ENCODE results near the gene SH3PXD2A. TPM values are rescaled to one million over a fixed set of nuclear protein-coding genes. Genes with fewer than 3 reads are reported as not detected.

SH3PXD2A gene
- total and polyA plus RNA-seq, 2 donors (not counting 1 experiment from before 2014, with no cell fraction given) = 3.2 to 33.5 TPM

- H3K4me3 ChIP-seq (ENCODE audit: control extremely low read depth in 1 of 5, extremely low read depth in 1 of 5, insufficient read depth in 1 of 5, low read depth in 2 of 5, low read length in 4 of 5) = no peak overlapping the region
- no peaks in the 10 kb centered on the region for H3K79me2 ChIP-seq (ENCODE audit: control insufficient read depth, insufficient read depth, low read length)
- ATAC-seq (ENCODE audit: low read depth) (no peak), DNase-seq (peak; percentile 21)
- H3K36me3 ChIP-seq (replicated peaks in 1 of 2; ENCODE audit: control extremely low read depth in 1 of 2, control insufficient read depth in 1 of 2, extremely low read depth in 1 of 2, insufficient read depth in 2 of 2, low read length in 1 of 2) = no peaks in the 10 kb centered on the region
- TF ChIP-seq EZH2 (IDR thresholded peaks at IDR 0.05; ENCODE audit: borderline replicate concordance, insufficient read depth, low read depth, low read length, poor library complexity, severe bottlenecking) (no peak), CTCF (IDR thresholded peaks at IDR 0.05) (no peak)
- peak overlapping the region in 1 of 2 donors; percentile 80 for H3K27ac ChIP-seq (ENCODE audit: low read length in 2 of 2)
- peaks cover 0 to 4% (median 0%) of the 10 kb centered on the region in 3 donors for H3K9me3 ChIP-seq (ENCODE audit: control extremely low read depth in 1 of 3, control insufficient read depth in 2 of 3, insufficient read depth in 1 of 3, low read length in 2 of 3)
- no peak overlapping the region for H3K9ac ChIP-seq (ENCODE audit: low read length)
- no peaks in the 10 kb centered on the region for H3K9me3 Mint-ChIP-seq (ENCODE audit: insufficient read depth)
- no peaks in the 10 kb centered on the region for H3K27me3 Mint-ChIP-seq
- ChIA-PET CTCF (interaction anchor here (1.6 kb wide), 1 partner anchor 10 kb away, joined by 12 read pairs; no protein-coding TSS in a partner anchor), POLR2A (no interaction called here)
- H3K27ac Mint-ChIP-seq = peak overlapping the region; percentile 37
- H3K4me2 ChIP-seq (replicated peaks; ENCODE audit: low read depth, low read length, poor library complexity, severe bottlenecking) = no peak overlapping the region
- no peaks in the 10 kb centered on the region for H3K27me3 ChIP-seq (replicated peaks in 1 of 4; ENCODE audit: control extremely low read depth in 1 of 4, control insufficient read depth in 3 of 4, insufficient read depth in 4 of 4, low read length in 3 of 4)
- no peak overlapping the region for H3K4me3 Mint-ChIP-seq
- WGBS (ENCODE audit: insufficient coverage) = 97% methylated on average over 4 of the region's 7 CpGs
- no peaks in the 10 kb centered on the region for H4K20me1 ChIP-seq (ENCODE audit: control insufficient read depth, insufficient read depth, low read length, poor library complexity, severe bottlenecking)
- H3K4me1 ChIP-seq (ENCODE audit: control insufficient read depth in 2 of 2, insufficient read depth in 2 of 2, low read length in 2 of 2) = peaks cover 30 to 31% of the 10 kb centered on the region in 2 donors
- no peak overlapping the region for H2AFZ ChIP-seq (ENCODE audit: insufficient read depth, low read depth, low read length, poor library complexity, severe bottlenecking)
- intact Hi-C loops (cut with micrococcal nuclease) = loop anchor here (5.0 kb wide), 1 partner anchor 484 kb away; the partner anchor contains the start of gene NT5C2
- peaks cover 33% of the 10 kb centered on the region for H3K4me1 Mint-ChIP-seq
Observed at GRCh38 chr10:103676058-103676785, 179.2 kb downstream of the SH3PXD2A start.

GRCh38 chr10:103673606-103674005 is 181.8 kb downstream of the SH3PXD2A start:
- Histone ChIP-seq H3K27me3 (replicated peaks in 1 of 4; ENCODE audit: control extremely low read depth in 1 of 4, control insufficient read depth in 3 of 4, insufficient read depth in 4 of 4, low read length in 3 of 4) (peaks cover 0 to 1% (median 0%) of the 10 kb centered on the region in 4 experiments), H3K79me2 (ENCODE audit: control insufficient read depth, insufficient read depth, low read length) (no peaks in the 10 kb centered on the region), H3K27ac (ENCODE audit: low read length in 2 of 2) (no peak overlapping the region), H2AFZ (ENCODE audit: insufficient read depth, low read depth, low read length, poor library complexity, severe bottlenecking) (no peak overlapping the region), H3K4me2 (replicated peaks; ENCODE audit: low read depth, low read length, poor library complexity, severe bottlenecking) (no peak overlapping the region), H3K9me3 (ENCODE audit: control extremely low read depth in 1 of 3, control insufficient read depth in 2 of 3, insufficient read depth in 1 of 3, low read length in 2 of 3) (peaks cover 0 to 9% (median 0%) of the 10 kb centered on the region in 3 donors), H3K4me1 (ENCODE audit: control insufficient read depth in 2 of 2, insufficient read depth in 2 of 2, low read length in 2 of 2) (peaks cover 17 to 19% of the 10 kb centered on the region in 2 donors), H3K9ac (ENCODE audit: low read length) (no peak overlapping the region), H3K36me3 (replicated peaks in 1 of 2; ENCODE audit: control extremely low read depth in 1 of 2, control insufficient read depth in 1 of 2, extremely low read depth in 1 of 2, insufficient read depth in 2 of 2, low read length in 1 of 2) (no peaks in the 10 kb centered on the region), H4K20me1 (ENCODE audit: control insufficient read depth, insufficient read depth, low read length, poor library complexity, severe bottlenecking) (peaks cover 5% of the 10 kb centered on the region), H3K4me3 (ENCODE audit: control extremely low read depth in 1 of 5, extremely low read depth in 1 of 5, insufficient read depth in 1 of 5, low read depth in 2 of 5, low read length in 4 of 5) (no peak overlapping the region)
- WGBS (ENCODE audit: insufficient coverage) = no CpG with 5 or more reads among the region's 3 CpGs
- POLR2A ChIA-PET = no interaction called here
- Mint-ChIP-seq H3K27ac (no peak overlapping the region), H3K9me3 (ENCODE audit: insufficient read depth) (no peaks in the 10 kb centered on the region), H3K4me3 (no peak overlapping the region), H3K27me3 (no peaks in the 10 kb centered on the region), H3K4me1 (peaks cover 23% of the 10 kb centered on the region)
- TF ChIP-seq CTCF (IDR thresholded peaks at IDR 0.05) (no peak), EZH2 (IDR thresholded peaks at IDR 0.05; ENCODE audit: borderline replicate concordance, insufficient read depth, low read depth, low read length, poor library complexity, severe bottlenecking) (no peak)
- intact Hi-C loops (cut with micrococcal nuclease) = no loop called here
- no peak for ATAC-seq (ENCODE audit: low read depth)
- CTCF ChIA-PET = no interaction called here
- DNase-seq = no peak
